HFFc6 (cell line): ENCODE measurements around the gene IMP4. TPM values are rescaled to one million over a fixed set of nuclear protein-coding genes. Genes with fewer than 3 reads are reported as not detected.
A peak's percentile ranks its signal among the peaks of the same experiment; 100 is the strongest.

Source experiments
- DNase-seq: peaks from one replicate; pipeline ENCODE4 v3.0.0-alpha.2; 2018
- H3K27ac Mint-ChIP-seq: 2 replicates; pipeline ENCODE4 v1.8.0; 2020; ENCODE audit warnings: mild to moderate bottlenecking, mixed read lengths
- H3K27me3 Mint-ChIP-seq: 2 replicates; pipeline ENCODE4 v1.8.0; 2021; ENCODE audit warnings: mild to moderate bottlenecking, moderate library complexity, mixed read lengths; ENCODE audit not compliant: insufficient read depth
- H3K36me3 Mint-ChIP-seq: 2 replicates; pipeline ENCODE4 v1.8.0; 2021; ENCODE audit warnings: low read depth, mixed read lengths
- H3K4me1 Mint-ChIP-seq: 2 replicates; pipeline ENCODE4 v1.8.0; 2020; ENCODE audit warnings: low read depth, mixed read lengths
- H3K4me3 Mint-ChIP-seq: 2 replicates; pipeline ENCODE4 v1.8.0; 2020; ENCODE audit warnings: mild to moderate bottlenecking, moderate library complexity, mixed read lengths
- H3K9me3 Mint-ChIP-seq: 2 replicates; pipeline ENCODE4 v1.8.0; 2020; ENCODE audit warnings: mild to moderate bottlenecking, mixed read lengths
- total RNA-seq, 6 experiments: library from RNA; stranded (reverse); fragmentation: NEBNext Ultra II Directional; extraction: Animal tissue kit (Norgen Biotek cat#: 25700); gene quantifications; 2 replicates in 1 of 6; 3 replicates in 5 of 6; pipeline ENCODE4 v1.2.3, GENCODE V29; 2021
- TF ChIP-seq, protein P1 (sequence below): fragments of 200-600 bp; sonication (generic); IDR thresholded peaks from 2 replicates; pipeline ENCODE4 v1.5.0; 2021; ENCODE audit warnings: antibody characterized with exemption, mild to moderate bottlenecking

IMP4 gene
- total RNA-seq, 6 experiments from 2014 or later: 79.9 to 103 (median 90.4) TPM

DNA sequence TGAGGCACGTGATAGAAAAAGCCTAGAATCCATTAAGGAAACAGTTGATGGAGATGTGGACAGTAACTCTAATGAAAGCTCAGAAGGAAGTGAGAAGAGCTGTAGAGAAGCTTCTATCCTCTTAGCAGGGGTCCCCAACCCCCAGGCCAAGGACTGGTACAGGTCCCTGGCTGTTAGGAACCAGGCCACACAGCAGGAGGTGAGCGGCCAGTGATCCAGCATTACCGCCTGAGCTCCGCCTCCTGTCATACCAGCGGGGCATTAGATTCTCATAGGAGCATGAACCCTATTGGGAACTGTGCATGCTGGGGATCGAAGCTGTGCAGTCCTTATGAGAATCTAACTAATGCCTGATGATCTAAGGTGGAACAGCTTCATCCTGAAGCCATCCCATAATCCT, 8.7 kb upstream of the IMP4 start:
- Mint-ChIP-seq H3K36me3 (0 out of 2 replicates have a peak, but pooled peaks cover 3% of the 10 kb centered on the region), H3K27ac (no peak overlapping the region), H3K4me1 (peaks cover 32% of the 10 kb centered on the region), H3K9me3 (no peaks in the 10 kb centered on the region; the same call in 1 of the 2 replicates), H3K27me3 (peaks cover 11% of the 10 kb centered on the region), H3K4me3 (no peak overlapping the region)
- DNase-seq: no peak
- TF ChIP-seq, protein P1, sequence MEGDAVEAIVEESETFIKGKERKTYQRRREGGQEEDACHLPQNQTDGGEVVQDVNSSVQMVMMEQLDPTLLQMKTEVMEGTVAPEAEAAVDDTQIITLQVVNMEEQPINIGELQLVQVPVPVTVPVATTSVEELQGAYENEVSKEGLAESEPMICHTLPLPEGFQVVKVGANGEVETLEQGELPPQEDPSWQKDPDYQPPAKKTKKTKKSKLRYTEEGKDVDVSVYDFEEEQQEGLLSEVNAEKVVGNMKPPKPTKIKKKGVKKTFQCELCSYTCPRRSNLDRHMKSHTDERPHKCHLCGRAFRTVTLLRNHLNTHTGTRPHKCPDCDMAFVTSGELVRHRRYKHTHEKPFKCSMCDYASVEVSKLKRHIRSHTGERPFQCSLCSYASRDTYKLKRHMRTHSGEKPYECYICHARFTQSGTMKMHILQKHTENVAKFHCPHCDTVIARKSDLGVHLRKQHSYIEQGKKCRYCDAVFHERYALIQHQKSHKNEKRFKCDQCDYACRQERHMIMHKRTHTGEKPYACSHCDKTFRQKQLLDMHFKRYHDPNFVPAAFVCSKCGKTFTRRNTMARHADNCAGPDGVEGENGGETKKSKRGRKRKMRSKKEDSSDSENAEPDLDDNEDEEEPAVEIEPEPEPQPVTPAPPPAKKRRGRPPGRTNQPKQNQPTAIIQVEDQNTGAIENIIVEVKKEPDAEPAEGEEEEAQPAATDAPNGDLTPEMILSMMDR: no peak

DNA sequence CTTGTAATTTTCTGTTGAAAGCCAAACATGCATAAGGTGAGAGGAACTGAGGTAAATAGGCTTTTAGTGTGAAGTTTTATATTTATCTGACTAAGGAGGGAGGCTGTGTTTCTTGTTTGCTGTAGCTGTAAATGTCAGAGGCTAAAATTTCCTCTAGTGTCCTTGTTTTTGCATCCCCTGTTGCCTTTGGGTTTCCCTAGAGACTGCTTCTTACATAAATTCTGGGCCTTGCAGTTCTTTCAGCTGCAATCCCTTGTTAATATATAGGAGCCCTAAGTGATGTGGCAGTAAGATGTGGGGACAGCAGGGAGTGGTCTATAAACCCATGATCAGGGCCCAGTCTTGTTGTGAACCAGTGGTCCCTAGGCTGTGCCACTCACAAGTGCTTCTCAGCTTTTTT, 7.5 kb upstream of the IMP4 start:
- Mint-ChIP-seq H3K4me3 (no peak overlapping the region), H3K9me3 (no peaks in the 10 kb centered on the region; the same call in 1 of the 2 replicates), H3K27ac (no peak overlapping the region), H3K36me3 (peaks cover 6% of the 10 kb centered on the region; the same call in 1 of the 2 replicates), H3K4me1 (peaks cover 32% of the 10 kb centered on the region), H3K27me3 (peaks cover 11% of the 10 kb centered on the region)
- TF ChIP-seq, protein P1: no peak
- no peak for DNase-seq

- Mint-ChIP-seq H3K9me3 (no peaks in the 10 kb centered on the region; the same call in 1 of the 2 replicates), H3K4me1 (peaks cover 37% of the 10 kb centered on the region), H3K4me3 (peak overlapping the region; percentile 74; the same call in 1 of the 2 replicates), H3K27me3 (peaks cover 6% of the 10 kb centered on the region), H3K27ac (0 out of 2 replicates have a peak overlapping the region, but pooled peaks have one; percentile 32), H3K36me3 (peaks cover 8% of the 10 kb centered on the region; the same call in 1 of the 2 replicates)
- DNase-seq: no peak
- TF ChIP-seq, protein P1: no peak
Measured at GRCh38 chr2:130336150-130336876, 6.4 kb upstream of the IMP4 start.

GRCh38 chr2:130336877-130337734, 5.6 kb upstream of the IMP4 start:
- peak overlapping the region; percentile 74 for H3K4me3 Mint-ChIP-seq
- H3K27me3 Mint-ChIP-seq: peaks cover 9% of the 10 kb centered on the region
- no peaks in the 10 kb centered on the region; the same call in 1 of the 2 replicates for H3K9me3 Mint-ChIP-seq
- peaks cover 41% of the 10 kb centered on the region for H3K4me1 Mint-ChIP-seq
- TF ChIP-seq, protein P1: peak; percentile 35
- DNase-seq: peak; percentile 72
- peaks cover 8% of the 10 kb centered on the region; the same call in 1 of the 2 replicates for H3K36me3 Mint-ChIP-seq
- peak overlapping the region; percentile 77 for H3K27ac Mint-ChIP-seq

- TF ChIP-seq, protein P1: no peak
- Mint-ChIP-seq H3K9me3 (no peaks in the 10 kb centered on the region; the same call in 1 of the 2 replicates), H3K4me1 (peaks cover 34% of the 10 kb centered on the region), H3K36me3 (peaks cover 8% of the 10 kb centered on the region; the same call in 1 of the 2 replicates), H3K27ac (peak overlapping the region; percentile 77), H3K27me3 (peaks cover 12% of the 10 kb centered on the region), H3K4me3 (peak overlapping the region; percentile 74)
- peak; percentile 66 for DNase-seq
Measured at GRCh38 chr2:130337735-130338325, 4.9 kb upstream of the IMP4 start.
